Spleen (tissue), 11 donors: ENCODE data around the gene HIGD2B. TPM values are rescaled to one million over a fixed set of nuclear protein-coding genes. Genes with fewer than 3 reads are reported as not detected.
"Not testable (repeated sequence)": the region's sequence is repeated elsewhere in the genome, so short reads cannot be mapped to it uniquely, and the experiment has no call there.

Experiments used
- DNase-seq: peaks from one replicate; pipeline ENCODE4 v3.0.0-alpha.2; 2020
- H3K27ac ChIP-seq, 8 donors: fragments of 200-600 bp; sonication (generic) in 7 of 8; 1 replicate in 4 of 8; 2 replicates in 4 of 8; pipeline versions ENCODE4 v1.5.0 to v1.8.0; 2016 to 2021; ENCODE audit warnings: inconsistent platforms in 4 of 8, mild to moderate bottlenecking in 4 of 8, moderate library complexity in 1 of 8
- H3K27me3 ChIP-seq, 7 donors: fragments of 200-600 bp; sonication (generic) in 6 of 7; replicated peaks in 1 of 7; 1 replicate in 4 of 7; 2 replicates in 3 of 7; pipeline versions ENCODE4 v1.5.0 to v1.8.0; 2016 to 2021; ENCODE audit warnings: inconsistent platforms in 3 of 7, mild to moderate bottlenecking in 1 of 7
- H3K36me3 ChIP-seq, 6 donors: fragments of 200-600 bp; sonication (generic) in 5 of 6; 1 replicate in 4 of 6; 2 replicates in 2 of 6; pipeline versions ENCODE4 v1.5.0 to v1.8.0; 2016 to 2021; ENCODE audit warnings: inconsistent platforms in 2 of 6
- H3K4me1 ChIP-seq, 6 donors: fragments of 200-600 bp; sonication (generic) in 5 of 6; 1 replicate in 3 of 6; 2 replicates in 3 of 6; pipeline versions ENCODE4 v1.5.0 to v1.8.0; 2016 to 2021; ENCODE audit warnings: inconsistent platforms in 3 of 6
- H3K4me3 ChIP-seq, 8 donors: fragments of 200-600 bp; sonication (generic) in 7 of 8; 1 replicate in 4 of 8; 2 replicates in 4 of 8; pipeline versions ENCODE4 v1.5.0 to v1.8.0; 2016 to 2021; ENCODE audit warnings: inconsistent platforms in 4 of 8, mild to moderate bottlenecking in 4 of 8, moderate library complexity in 2 of 8
- H3K9me3 ChIP-seq, 8 donors: fragments of 200-600 bp; sonication (generic) in 7 of 8; 1 replicate in 4 of 8; 2 replicates in 4 of 8; pipeline versions ENCODE4 v1.5.0 to v1.8.0; 2016 to 2021; ENCODE audit warnings: inconsistent platforms in 4 of 8
- WGBS, 5 donors: extraction: QIAGEN DNeasy Blood & Tissue Kit in 3 of 5; methylation state at CpG; one replicate each; pipeline versions ENCODE4 v1.1.5 to v1.1.7; 2013 to 2018; 5-methylcytosine and 5-hydroxymethylcytosine counted together
- intact Hi-C: fragments of 100-400 bp; cut with DNase I; formaldehyde crosslinking; loops from one replicate; pipeline ENCODE4 v1.15.0; 2023; ENCODE audit warnings: low total_unique reads
- polyA plus RNA-seq, 3 donors: library from polyadenylated mRNA; stranded (reverse); fragments of 200-250 nt; gene quantifications; one replicate each; pipeline ENCODE4 v1.2.1, GENCODE V29; 2013
- total RNA-seq, 7 donors: library from RNA; depleted of rRNA in 3 of 7; stranded (reverse); fragments of >200 nt in 3 of 7; fragmentation: NEBNext Ultra II Directional in 4 of 7; extraction: Animal tissue kit (Norgen Biotek cat#: 25700) in 4 of 7; gene quantifications; one replicate each; pipeline versions ENCODE4 v1.1.0 to v1.2.1, GENCODE V29; 2016 to 2021
- TF ChIP-seq, protein P1 (sequence below), 11 experiments: fragments of 200-600 bp in 7 of 11; fragments of 450-650 bp in 4 of 11; sonication (generic) in 4 of 11; IDR thresholded peaks in 8 of 11; conservative IDR thresholded peaks in 3 of 11; 1 replicate in 7 of 11; 2 replicates in 4 of 11; pipeline versions ENCODE4 v1.4.0 to v1.8.0; 2016 to 2021; ENCODE audit warnings: antibody characterized with exemption in 11 of 11, inconsistent platforms in 4 of 11, mild to moderate bottlenecking in 1 of 11
- donor health status: healthy with polysubstance abuse.
- donor health status: DM: no; HTN: no; CAD: no; lungs with moderate emphysema.
- donor health status: DM: no; HTN: no; CAD: no.
- donor health status: Bipolar disorder and iron deficiency.
- donor health status: healthy.
- donor health status: DM: no; HTN: no; CAD: no.
- donor health status: DM: yes; HTN: yes; CAD: no.

The HIGD2B gene
- total and polyA plus RNA-seq, 10 donors = not detected

DNA sequence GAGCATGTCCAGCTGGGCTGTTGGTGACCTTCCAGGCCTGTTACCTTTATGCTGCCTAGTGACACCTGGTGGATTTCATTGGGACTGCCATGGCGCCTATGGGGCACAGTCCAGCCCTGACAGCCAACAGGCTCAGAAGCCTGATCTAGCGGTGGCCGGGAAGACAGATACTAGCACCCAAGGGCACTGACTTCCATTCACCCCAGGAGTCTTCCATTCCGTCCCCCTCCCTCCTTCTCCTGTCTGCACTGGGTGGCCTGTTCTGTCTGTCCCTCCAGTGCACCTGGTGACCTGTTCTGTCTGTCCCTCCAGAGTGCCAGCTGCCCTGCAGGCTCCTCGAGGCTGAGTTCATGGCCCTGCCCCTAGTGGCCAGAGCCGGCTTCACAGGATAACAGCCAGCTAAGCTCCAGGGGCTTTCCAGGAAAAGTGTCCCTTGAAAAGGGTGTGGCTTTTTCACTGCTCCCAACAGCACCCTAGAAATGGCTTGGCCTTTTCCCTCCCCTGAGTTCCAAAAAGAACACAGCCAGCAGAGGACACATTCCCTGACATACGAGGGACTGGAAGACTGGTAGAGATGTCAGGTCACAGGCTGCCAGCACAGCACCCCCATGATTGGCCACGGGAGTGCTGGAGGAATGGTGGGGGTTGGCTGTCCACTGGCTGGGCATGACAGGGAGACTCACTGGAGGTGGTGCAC lies 15.2 kb downstream of the HIGD2B start:
- 4 to 7% (median 6%) methylated on average over 5 to 8 of the region's 8 CpGs for WGBS, 5 donors

GRCh38 chr15:72669803-72670202 lies 16.2 kb downstream of the HIGD2B start:
- H3K27ac ChIP-seq, H3K9me3 ChIP-seq, H3K4me1 ChIP-seq, intact Hi-C loops, H3K4me3 ChIP-seq, DNase-seq, H3K36me3 ChIP-seq: not testable (repeated sequence)
- peaks cover 0 to 25% (median 0%) of the 10 kb centered on the region in 7 donors for H3K27me3 ChIP-seq
- WGBS, 5 donors = 90 to 97% (median 95%) methylated on average over 2 to 5 of the region's 6 CpGs

More for the DNA sequence above, 15.2 kb downstream of the HIGD2B start:
- TF ChIP-seq, protein P1, sequence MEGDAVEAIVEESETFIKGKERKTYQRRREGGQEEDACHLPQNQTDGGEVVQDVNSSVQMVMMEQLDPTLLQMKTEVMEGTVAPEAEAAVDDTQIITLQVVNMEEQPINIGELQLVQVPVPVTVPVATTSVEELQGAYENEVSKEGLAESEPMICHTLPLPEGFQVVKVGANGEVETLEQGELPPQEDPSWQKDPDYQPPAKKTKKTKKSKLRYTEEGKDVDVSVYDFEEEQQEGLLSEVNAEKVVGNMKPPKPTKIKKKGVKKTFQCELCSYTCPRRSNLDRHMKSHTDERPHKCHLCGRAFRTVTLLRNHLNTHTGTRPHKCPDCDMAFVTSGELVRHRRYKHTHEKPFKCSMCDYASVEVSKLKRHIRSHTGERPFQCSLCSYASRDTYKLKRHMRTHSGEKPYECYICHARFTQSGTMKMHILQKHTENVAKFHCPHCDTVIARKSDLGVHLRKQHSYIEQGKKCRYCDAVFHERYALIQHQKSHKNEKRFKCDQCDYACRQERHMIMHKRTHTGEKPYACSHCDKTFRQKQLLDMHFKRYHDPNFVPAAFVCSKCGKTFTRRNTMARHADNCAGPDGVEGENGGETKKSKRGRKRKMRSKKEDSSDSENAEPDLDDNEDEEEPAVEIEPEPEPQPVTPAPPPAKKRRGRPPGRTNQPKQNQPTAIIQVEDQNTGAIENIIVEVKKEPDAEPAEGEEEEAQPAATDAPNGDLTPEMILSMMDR (IDR thresholded peaks at IDR 0.05 in 8 of 11, conservative IDR thresholded peaks at IDR 0.05 in 3 of 11) = peak in 10 of 11 experiments; percentile 44 to 84 (median 76)
- H3K4me1 ChIP-seq, H3K9me3 ChIP-seq, H3K36me3 ChIP-seq, H3K27ac ChIP-seq, intact Hi-C loops: not testable (repeated sequence)
- peak; percentile 91 for DNase-seq
- H3K27me3 ChIP-seq = peaks cover 0 to 35% (median 3%) of the 10 kb centered on the region in 7 donors
- H3K4me3 ChIP-seq = peak overlapping the region in 4 of 8 donors; percentile 10 to 60 (median 21)

DNA sequence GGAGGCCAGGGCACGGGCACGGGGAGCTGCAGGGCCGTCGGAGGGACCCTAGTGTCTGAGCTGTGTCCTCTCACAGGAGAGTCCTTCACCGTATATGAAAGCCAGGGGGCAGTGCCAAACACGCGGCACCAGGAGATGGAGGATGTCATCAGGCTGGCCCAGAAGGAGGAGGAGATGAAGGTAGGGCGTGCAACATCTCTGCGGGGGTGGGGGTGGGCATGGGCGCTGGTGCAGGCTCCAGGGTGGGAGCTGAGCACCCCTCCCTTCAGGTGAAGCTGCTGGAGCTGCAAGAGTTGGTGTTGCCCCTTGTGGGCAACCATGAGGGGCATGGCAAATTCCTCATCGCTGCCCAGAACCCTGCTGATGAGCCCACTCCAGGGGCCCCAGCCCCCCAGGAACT lies 20.3 kb downstream of the HIGD2B start:
- intact Hi-C loops, H3K4me3 ChIP-seq, H3K9me3 ChIP-seq, DNase-seq, H3K4me1 ChIP-seq, H3K27me3 ChIP-seq, H3K36me3 ChIP-seq, H3K27ac ChIP-seq: not testable (repeated sequence)
- WGBS, 5 donors = 71 to 78% (median 73%) methylated on average over 3 to 5 of the region's 11 CpGs; no CpG with 5 or more reads in 2 of the 5 donors

DNA sequence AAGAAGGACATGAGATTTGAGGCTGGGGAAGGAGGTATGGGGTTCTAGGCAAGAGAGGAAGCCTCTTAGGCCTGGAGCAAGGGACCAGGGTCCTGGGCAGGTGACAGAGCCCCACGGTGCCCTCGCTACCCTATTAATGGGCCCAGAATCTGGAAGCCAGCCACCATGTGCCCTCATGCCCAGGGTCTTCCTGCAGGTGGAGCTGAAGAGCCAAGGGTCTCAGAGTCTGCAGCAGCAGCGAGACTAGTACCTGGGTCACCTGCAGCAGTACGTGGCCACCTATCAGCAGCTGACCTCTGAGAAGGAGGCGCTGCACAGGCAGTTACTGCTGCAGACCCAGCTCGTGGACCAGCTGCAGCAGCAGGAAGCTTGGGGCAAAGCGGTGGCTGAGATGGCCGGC lies 22.1 kb downstream of the HIGD2B start:
- H3K27me3 ChIP-seq, H3K4me3 ChIP-seq, H3K9me3 ChIP-seq, intact Hi-C loops, H3K4me1 ChIP-seq, H3K27ac ChIP-seq, DNase-seq, H3K36me3 ChIP-seq: not testable (repeated sequence)
- 88% methylated on average over 2 of the region's 8 CpGs; no CpG with 5 or more reads in 4 of the 5 donors for WGBS, 5 donors

DNA sequence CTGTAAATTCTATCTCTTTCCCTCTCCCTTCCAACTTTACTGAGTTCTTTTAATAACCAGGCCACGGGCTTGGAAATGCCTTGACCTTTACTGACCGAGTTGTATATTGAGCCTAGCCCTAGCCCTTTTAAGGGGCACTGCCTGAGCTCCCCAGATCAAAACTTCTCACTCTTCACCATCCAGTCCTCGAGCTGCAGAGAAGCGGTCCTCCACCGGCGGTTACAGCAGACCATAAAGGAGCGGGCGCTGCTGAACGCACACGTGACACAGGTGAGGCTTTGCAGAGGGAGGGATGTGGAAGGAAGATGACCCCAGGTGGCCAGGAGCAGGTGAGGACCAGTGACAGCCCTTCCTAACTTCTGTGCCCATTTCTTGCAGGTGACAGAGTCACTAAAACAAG lies 24.9 kb downstream of the HIGD2B start:
- H3K27me3 ChIP-seq, H3K4me3 ChIP-seq, DNase-seq, intact Hi-C loops, H3K9me3 ChIP-seq, H3K4me1 ChIP-seq, H3K36me3 ChIP-seq, H3K27ac ChIP-seq: not testable (repeated sequence)
- WGBS, 5 donors = 85 to 95% (median 87%) methylated on average over 6 to 8 of the region's 10 CpGs

DNA sequence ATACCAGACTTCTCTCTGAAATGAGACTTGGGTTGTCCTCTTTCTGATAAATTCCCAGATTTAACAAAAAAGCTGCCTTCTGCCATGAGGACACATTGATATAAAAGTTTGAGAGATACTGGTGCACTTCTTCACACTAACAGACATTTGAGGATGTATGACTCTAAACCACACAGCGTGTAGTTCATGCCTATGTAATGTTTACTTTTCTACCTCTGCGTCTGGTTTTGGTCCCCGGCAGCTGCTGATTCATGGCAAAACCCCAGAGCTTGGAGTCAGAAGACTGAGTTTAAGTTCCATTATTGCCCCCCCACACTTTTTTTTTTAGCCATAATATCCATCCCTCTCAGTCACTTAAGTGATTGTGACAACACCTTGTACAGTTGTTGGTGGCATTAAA lies 30.0 kb downstream of the HIGD2B start:
- DNase-seq, H3K27ac ChIP-seq, H3K4me3 ChIP-seq, intact Hi-C loops, H3K36me3 ChIP-seq, H3K9me3 ChIP-seq, H3K27me3 ChIP-seq, H3K4me1 ChIP-seq: not testable (repeated sequence)
- no CpG with 5 or more reads among the region's 3 CpGs for WGBS, 5 donors

DNA sequence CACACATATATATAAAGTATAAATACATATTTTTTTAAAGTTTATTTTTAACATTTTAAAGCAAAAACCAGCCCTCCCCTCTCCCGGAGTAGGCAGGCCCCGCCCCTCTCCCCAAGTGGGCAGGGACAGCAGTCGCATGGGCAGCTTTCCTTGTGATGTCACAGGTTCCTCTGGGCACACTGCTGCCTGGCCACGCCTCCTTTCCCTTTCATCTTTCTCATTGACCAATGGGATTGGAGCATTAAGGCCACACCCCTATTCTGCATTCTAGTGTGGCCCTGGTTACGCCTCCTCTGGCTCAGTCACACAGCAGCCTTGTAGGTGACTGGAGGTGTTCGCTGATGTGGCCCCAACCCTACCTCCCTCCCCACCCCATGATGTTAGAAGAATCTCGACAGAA lies 31.6 kb downstream of the HIGD2B start, which contains the start of gene GOLGA6B:
Gene GOLGA6B (plus strand): TSS at position 301 of the 400 bp plus-strand sequence. CDS start 41 bp downstream, at position 342.
- intact Hi-C loops, DNase-seq: not testable (repeated sequence)
- no CpG with 5 or more reads among the region's 7 CpGs for WGBS, 5 donors

DNA sequence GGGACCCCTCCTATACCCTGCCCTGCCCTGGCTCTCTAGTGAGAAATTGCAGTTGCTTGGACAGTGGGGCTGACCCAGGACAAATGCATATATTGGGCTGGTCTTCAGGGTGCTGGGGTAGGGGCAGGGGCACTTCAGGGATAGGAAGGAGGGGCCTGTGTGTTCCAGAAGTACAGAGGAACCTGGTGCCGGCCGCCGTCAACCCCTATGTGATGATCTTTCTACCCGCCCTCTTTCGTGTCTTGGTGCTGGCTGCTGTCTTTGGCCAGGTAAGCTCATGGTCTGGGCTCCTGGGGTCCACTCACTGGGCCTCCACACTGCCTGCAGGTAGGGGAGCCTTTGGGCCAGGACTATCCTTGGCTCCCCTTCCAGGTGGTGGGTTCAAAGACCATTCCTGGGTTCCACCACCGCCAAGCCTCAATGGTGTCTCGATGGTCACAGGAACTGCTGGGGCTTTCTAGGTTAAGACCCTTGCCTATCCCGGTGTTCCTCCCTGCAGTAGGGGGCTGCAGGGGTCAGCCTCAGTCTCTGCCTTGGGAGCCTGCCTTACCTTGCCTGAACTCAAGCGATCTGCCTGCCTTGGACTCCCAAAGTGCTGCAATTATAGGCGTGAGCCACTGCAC lies 37.2 kb downstream of the HIGD2B start:
- not testable (repeated sequence) for DNase-seq
- 60 to 89% (median 81%) methylated on average over 3 to 8 of the region's 10 CpGs for WGBS, 5 donors

More for the DNA sequence above, 31.6 kb downstream of the HIGD2B start, which contains the start of gene GOLGA6B:
- H3K4me1 ChIP-seq, H3K27me3 ChIP-seq, H3K4me3 ChIP-seq, H3K36me3 ChIP-seq, H3K9me3 ChIP-seq, H3K27ac ChIP-seq: not testable (repeated sequence)

GRCh38 chr15:72642271-72642670 lies 43.7 kb downstream of the HIGD2B start:
- intact Hi-C loops = not testable (repeated sequence)

More for the DNA sequence above, 37.2 kb downstream of the HIGD2B start:
- intact Hi-C loops, H3K36me3 ChIP-seq, H3K9me3 ChIP-seq, H3K27ac ChIP-seq, H3K4me3 ChIP-seq, H3K4me1 ChIP-seq, H3K27me3 ChIP-seq: not testable (repeated sequence)

DNA sequence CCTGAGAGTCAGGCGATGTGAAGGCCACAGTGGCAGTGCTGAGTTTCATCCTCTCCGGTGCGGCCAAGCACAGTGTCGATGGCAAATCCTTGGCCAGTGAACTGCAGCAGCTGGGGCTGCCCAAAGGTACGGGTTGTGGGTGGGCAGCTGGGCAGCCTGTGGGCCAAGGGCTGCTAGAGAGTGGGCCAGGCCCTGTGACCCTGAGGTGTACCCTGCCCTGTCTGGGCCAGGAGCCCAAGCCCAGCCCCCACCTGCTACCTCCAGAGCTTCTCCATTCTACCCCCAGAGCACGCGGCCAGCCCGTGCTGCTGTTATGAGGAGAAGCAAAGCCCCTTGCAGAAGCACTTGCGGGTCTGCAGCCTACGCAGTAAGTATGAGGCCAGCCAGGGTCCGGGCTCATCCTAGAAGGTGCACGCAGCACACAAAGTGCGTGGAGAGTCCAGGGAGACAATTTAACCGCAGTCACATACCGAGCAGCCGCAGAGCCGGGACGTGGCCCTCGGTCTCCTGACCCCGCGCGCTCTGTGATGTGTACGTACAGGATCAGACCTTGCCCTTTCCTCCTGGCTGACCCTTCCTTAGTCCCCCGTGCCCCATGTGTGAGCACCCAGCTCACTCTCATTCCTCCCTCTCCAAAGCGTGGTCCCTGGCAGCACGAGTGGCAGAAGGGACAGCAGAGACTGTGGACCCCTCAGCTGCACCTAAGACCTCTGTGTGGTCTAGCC lies 46.1 kb downstream of the HIGD2B start:
- intact Hi-C loops, DNase-seq, H3K9me3 ChIP-seq, H3K36me3 ChIP-seq, H3K4me1 ChIP-seq, H3K27me3 ChIP-seq, H3K4me3 ChIP-seq, H3K27ac ChIP-seq: not testable (repeated sequence)
- no CpG with 5 or more reads among the region's 26 CpGs for WGBS, 5 donors

More at GRCh38 chr15:72642271-72642670, 43.7 kb downstream of the HIGD2B start:
- DNase-seq, H3K27me3 ChIP-seq, H3K4me3 ChIP-seq, H3K4me1 ChIP-seq, H3K9me3 ChIP-seq, H3K27ac ChIP-seq, H3K36me3 ChIP-seq: not testable (repeated sequence)
- WGBS, 5 donors = no CpG with 5 or more reads among the region's 2 CpGs
